Measurements from ENCODE around the gene IBTK. TPM values are rescaled to one million over a fixed set of nuclear protein-coding genes. Genes with fewer than 3 reads are reported as not detected.

IBTK gene
- total and polyA plus RNA-seq, 4 donors = 14.1 to 66.8 (median 21.0) TPM

- Histone ChIP-seq H3K27ac (ENCODE audit: low read depth in 1 of 2, low read length in 2 of 2) (no peak overlapping the region), H3K9me3 (ENCODE audit: control insufficient read depth in 4 of 4, low read length in 3 of 4) (no peaks in the 10 kb centered on the region), H3K9ac (ENCODE audit: low read depth in 1 of 2, low read length in 2 of 2) (no peak overlapping the region), H3K4me1 (ENCODE audit: control insufficient read depth in 4 of 4, insufficient read depth in 4 of 4, low read length in 3 of 4) (no peaks in the 10 kb centered on the region), H3K27me3 (ENCODE audit: control insufficient read depth in 4 of 4, insufficient read depth in 4 of 4, low read length in 3 of 4) (no peaks in the 10 kb centered on the region), H3K36me3 (ENCODE audit: control insufficient read depth in 4 of 4, insufficient read depth in 3 of 4, low read depth in 1 of 4, low read length in 3 of 4) (no peaks in the 10 kb centered on the region), H3K4me3 (ENCODE audit: low read depth in 1 of 3, low read length in 3 of 3) (no peak overlapping the region)
- no peak for TF ChIP-seq MAX (IDR thresholded peaks at IDR 0.05)
- TF ChIP-seq EGR1 (IDR thresholded peaks at IDR 0.05; ENCODE audit: low read depth in 2 of 2) = no peak
- no peak for TF ChIP-seq YY1 (IDR thresholded peaks at IDR 0.05)
- TF ChIP-seq NR2F2 (IDR thresholded peaks at IDR 0.05) = no peak
- TF ChIP-seq HNF4A (conservative IDR thresholded peaks at IDR 0.05) = no peak
- TF ChIP-seq RXRA (IDR thresholded peaks at IDR 0.05) = no peak
- no peak for TF ChIP-seq TAF1 (conservative IDR thresholded peaks at IDR 0.05)
- no peak for TF ChIP-seq HNF4G (IDR thresholded peaks at IDR 0.05)
- no peak for TF ChIP-seq GABPA (IDR thresholded peaks at IDR 0.05 in 1 of 2, conservative IDR thresholded peaks at IDR 0.05 in 1 of 2)
- no peak for TF ChIP-seq ZBTB33 (IDR thresholded peaks at IDR 0.05)
- no peak for DNase-seq (ENCODE audit: low spot score)
Observed at GRCh38 chr6:82264321-82264720, 16.8 kb upstream of the IBTK start.

- Histone ChIP-seq H3K9ac (ENCODE audit: low read depth in 1 of 2, low read length in 2 of 2) (no peak overlapping the region), H3K27ac (ENCODE audit: low read depth in 1 of 2, low read length in 2 of 2) (no peak overlapping the region), H3K4me1 (ENCODE audit: control insufficient read depth in 4 of 4, insufficient read depth in 4 of 4, low read length in 3 of 4) (no peaks in the 10 kb centered on the region), H3K27me3 (ENCODE audit: control insufficient read depth in 4 of 4, insufficient read depth in 4 of 4, low read length in 3 of 4) (no peaks in the 10 kb centered on the region), H3K36me3 (ENCODE audit: control insufficient read depth in 4 of 4, insufficient read depth in 3 of 4, low read depth in 1 of 4, low read length in 3 of 4) (no peaks in the 10 kb centered on the region), H3K9me3 (ENCODE audit: control insufficient read depth in 4 of 4, low read length in 3 of 4) (no peaks in the 10 kb centered on the region), H3K4me3 (ENCODE audit: low read depth in 1 of 3, low read length in 3 of 3) (no peak overlapping the region)
- no peak for DNase-seq (ENCODE audit: low spot score)
- 90% methylated on average over 3 of the region's 3 CpGs for WGBS
- TF ChIP-seq MAX (IDR thresholded peaks at IDR 0.05) (no peak), HNF4A (conservative IDR thresholded peaks at IDR 0.05) (no peak), RXRA (IDR thresholded peaks at IDR 0.05) (no peak), CTCF (IDR thresholded peaks at IDR 0.05; ENCODE audit: low read depth, low read length, missing input control) (no peak), RAD21 (IDR thresholded peaks at IDR 0.05) (no peak), TAF1 (conservative IDR thresholded peaks at IDR 0.05) (no peak), YY1 (IDR thresholded peaks at IDR 0.05) (no peak), ATF3 (IDR thresholded peaks at IDR 0.05) (no peak), JUND (IDR thresholded peaks at IDR 0.05) (no peak), FOXA1 (IDR thresholded peaks at IDR 0.05) (no peak), EGR1 (IDR thresholded peaks at IDR 0.05; ENCODE audit: low read depth in 2 of 2) (no peak), HNF4G (IDR thresholded peaks at IDR 0.05) (no peak), ZBTB33 (IDR thresholded peaks at IDR 0.05) (no peak), GABPA (IDR thresholded peaks at IDR 0.05 in 1 of 2, conservative IDR thresholded peaks at IDR 0.05 in 1 of 2) (no peak), SP1 (IDR thresholded peaks at IDR 0.05) (no peak), NR2F2 (IDR thresholded peaks at IDR 0.05) (no peak)
Observed at GRCh38 chr6:82263916-82264315, 16.4 kb upstream of the IBTK start.

All from liver (tissue), 9 donors.